8988T (cell line): ENCODE measurements around the gene SCEL.
"Not testable (repeated sequence)": the region's sequence is repeated elsewhere in the genome, so short reads cannot be mapped to it uniquely, and the experiment has no call there.

Experiments used
- DNase-seq: peaks from one replicate; pipeline ENCODE4 v3.0.0; 2011

SCEL gene

DNA sequence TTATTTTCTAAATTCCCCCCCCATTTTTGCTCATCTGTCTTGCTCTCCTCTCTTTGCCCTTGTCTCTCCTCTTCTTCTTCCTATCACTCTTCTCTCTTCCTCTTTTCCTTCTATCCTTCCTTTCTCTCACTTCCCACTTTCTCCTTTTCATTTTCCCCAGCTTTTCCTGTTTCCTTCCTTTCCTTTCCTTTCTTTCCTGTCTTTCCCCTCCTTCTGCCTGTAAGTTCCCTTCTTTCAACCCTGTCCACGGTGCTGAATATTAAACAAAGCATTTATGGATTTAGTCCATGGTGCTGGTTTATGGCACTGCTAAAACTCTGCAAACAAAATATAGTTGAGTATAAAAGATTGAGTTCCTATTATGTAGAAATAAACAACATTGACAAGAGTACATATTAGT is 27.6 kb downstream of the SCEL start:
- no peak for DNase-seq

DNA sequence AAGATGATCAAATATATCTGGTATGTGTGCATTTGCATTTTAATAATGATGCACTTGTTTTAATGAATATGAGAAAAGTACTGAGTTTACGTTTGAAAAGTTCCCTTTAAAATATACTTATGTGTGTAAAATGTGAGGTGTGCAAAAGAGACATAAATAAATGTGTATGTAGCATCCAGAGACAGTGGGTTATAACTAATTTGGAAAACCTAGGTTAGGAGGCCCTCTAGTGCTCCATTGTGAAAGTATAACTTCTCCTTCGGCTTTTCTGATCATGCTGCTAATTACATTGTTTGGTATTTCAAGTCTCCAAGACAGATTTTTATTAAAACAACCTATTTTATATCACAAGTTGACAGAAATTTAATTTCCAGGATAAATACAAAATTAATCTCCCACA is 30.1 kb downstream of the SCEL start:
- DNase-seq = no peak

DNA sequence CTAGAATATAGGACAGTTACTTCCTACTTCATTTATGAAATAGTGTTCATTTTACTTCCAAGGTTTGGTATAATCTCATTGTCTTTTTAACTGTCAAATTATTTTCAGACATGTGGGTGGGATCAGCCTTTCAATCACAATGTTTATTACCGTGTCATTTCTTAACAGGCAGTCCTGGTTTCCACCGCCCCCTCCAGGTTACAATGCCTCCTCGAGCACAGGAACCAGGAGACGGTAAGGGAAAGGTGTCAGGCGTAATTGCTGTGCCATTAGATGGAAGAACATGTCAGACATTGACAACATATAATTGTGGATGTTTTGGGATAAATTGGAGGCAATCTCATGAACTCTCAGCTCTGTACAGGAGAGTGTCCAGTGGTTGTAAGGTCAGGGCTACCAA is 36.5 kb downstream of the SCEL start:
- no peak for DNase-seq

DNA sequence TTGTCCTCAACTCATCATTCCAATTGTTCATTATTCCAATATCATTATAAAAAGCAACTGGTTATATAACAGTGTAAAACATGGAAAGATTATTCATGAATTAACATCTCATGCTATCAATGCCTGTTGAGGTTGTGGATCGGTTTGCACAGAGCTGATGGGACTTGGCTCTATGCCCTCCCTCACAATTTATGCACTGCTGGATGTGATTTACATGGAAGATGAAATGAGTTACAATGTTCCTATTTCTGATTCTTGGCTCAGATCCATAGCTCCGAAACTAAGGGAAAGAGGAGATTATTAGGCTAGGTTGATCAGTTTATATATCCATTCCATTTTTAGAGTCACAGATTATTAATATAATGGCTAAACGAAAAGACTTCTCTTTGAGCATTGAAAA is 38.6 kb downstream of the SCEL start:
- DNase-seq = no peak

DNA sequence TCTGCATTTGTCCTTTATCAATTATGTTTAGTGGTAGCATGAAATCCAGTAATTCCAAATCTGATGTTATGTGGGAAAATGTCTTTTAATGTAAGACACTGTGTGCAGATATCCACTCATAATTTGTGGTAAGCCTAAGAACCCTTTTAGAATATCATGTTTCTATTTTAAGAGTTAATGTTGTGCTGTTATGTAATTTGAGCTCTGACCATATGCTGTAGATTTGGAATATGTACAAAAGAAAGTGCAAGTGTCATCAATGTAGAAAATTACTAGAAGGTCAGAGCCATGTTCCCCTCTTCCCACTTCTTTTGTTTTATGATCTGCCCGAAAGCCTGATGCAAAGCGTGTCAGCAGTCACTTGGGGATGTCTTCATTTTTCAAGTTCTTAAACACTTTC is 44.5 kb downstream of the SCEL start:
- no peak for DNase-seq

DNA sequence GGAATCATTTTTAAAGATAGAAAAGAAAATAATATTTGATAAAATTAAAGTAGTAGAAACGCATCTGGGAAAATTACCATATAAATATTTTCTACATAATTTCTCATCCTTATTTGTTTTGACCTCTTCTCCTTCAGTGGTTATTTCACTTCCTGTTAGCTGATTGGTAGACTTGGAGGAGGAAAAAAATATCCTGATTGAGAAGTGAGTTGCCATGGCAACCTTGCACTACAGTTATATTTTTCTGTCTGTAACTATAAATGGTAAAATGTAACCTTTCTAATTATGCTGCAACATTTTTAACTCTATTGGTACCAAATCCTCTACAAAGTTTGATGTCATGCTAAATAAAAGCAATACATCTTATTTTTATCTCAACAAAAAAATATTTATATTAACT is 45.2 kb downstream of the SCEL start:
- DNase-seq = no peak

DNA sequence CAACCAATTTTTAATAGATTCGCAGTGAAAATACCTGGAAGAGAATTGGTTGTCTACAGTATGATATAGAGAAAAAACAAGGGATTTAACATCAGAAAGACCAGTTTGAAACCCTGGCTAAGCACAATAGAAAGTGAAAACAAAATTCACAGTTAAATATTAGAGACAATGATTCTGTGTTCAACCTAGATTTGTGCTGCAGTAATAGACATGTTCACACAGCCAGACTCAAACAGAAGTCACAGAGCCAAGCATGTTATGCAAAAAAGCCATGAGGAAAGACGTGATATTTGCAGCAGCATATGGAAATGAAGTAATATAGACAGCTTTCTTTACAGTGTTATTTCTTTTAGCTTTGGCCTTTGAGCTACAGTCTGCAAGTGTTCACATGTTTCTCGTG is 48.1 kb downstream of the SCEL start:
- no peak for DNase-seq

DNA sequence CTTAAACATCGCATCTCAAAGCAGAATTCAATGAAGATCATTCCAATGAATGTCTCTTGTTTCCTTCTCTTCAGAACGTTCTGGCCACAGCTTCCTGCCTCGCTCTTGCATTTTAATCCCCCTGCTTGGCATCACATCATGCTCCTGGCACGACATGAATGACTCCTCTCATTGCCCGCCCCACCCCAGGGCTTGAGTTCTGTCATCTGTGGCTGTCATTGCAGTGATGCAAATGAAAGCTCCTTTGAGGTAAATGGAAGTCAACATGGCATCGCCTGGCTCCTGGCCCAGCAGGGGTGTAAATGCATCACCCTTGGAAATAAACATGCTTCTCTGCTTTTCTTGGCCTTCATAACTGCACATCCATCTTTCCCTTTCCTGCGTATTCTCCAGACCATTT is 48.6 kb downstream of the SCEL start:
- no peak for DNase-seq

DNA sequence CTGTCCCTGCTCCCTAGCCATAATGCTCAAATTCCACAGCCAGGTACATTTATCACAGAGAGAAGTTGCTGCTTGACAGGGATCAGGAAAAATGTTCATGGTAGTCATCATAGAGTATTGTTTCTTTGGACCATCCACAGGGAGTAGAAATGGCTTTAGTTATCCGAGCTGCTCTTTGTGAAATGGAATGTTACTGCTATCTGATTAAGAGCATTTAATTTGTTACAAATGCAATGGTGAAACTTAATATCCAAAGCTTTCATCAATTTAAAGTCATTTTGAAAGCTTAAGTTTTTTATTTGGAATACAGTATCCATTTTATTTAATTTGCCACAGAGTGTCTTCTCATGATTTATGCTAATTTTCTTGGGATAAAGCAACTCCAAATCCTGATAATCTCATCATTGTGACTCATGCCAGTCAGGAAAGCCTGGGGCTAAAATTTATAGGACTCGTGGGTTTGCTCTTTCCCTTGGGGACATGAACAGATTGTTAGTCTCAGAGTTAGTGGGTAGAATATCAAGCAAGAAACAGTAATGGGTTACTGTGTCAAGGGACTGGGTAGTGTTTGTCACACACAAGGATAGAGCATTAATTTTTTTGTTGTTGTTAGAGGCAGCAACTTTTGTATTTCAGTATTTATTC is 59.8 kb downstream of the SCEL start:
- DNase-seq = no peak

DNA sequence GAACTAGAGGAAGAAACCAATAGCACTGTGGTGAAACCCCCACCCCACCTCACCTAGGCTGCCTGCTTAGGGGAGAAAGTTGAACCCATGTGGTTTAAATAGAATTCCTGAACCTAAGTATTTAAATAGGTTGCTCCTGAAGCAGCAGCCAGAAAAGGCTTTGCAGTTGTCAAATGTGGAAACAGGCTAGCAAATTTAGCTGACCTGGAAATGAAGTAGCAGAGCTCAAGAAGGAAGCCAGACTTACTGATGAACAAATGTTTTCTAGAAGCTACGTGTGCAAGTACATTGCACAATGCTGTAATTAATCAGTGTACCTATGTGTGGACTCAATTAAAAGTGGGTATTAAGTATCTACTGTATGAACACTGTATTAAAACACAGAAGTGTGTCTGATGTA is 61.3 kb downstream of the SCEL start:
- no peak for DNase-seq

DNA sequence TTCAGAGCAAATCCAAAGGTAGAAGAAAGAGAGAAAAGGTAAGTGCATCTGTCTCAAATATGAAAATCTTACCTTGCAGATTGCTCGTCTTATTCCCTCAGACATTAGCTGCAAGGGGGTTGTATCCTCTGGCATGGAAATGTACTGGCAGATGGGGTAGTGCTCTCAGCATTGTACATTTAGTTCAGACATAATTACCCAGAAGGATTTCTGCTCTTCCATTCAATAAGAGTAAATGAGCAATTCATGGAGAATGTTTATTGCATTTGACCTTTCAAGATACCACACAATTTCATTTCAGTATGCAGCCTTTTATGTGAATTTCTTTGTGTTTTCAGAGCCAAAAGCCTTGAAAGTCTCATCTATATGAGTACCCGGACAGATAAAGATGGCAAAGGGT is 63.8 kb downstream of the SCEL start:
- DNase-seq = no peak

DNA sequence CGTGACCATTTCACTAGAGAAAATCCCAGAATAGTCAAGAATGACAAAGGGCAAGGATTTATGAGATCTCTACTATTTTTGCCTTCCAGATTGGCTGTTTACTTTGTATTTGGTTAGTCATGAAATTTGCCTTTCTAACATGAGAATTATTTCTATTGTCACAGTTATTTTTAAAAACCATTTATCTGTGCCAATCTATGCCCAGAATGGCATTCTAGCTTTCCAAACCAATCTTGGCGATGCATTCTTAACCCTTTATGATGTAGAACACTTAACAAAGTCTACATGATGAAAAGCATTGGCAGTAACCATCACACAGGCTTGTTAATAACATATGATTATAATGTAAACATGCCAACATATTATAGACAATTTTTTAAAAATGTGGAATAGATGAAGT is 65.2 kb downstream of the SCEL start:
- DNase-seq = no peak

DNA sequence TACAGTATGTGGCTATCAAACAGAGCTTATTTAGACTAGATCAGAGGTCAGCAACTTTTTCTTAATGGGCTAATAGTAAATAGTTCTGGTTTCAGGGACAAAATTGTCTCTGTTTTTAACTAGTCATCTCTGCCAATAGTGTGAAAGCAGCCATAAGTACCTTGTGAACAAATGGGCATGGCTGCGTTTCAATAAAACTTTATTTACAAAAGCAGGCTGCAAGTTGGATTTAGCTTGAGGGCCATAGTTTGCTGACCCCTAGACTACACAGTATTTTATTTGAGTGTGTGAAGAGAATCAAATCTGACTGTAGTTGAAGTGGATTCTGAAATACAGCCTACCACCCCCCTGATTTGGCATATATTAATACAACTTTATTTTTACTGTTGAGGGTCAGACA is 75.6 kb downstream of the SCEL start:
- no peak for DNase-seq

DNA sequence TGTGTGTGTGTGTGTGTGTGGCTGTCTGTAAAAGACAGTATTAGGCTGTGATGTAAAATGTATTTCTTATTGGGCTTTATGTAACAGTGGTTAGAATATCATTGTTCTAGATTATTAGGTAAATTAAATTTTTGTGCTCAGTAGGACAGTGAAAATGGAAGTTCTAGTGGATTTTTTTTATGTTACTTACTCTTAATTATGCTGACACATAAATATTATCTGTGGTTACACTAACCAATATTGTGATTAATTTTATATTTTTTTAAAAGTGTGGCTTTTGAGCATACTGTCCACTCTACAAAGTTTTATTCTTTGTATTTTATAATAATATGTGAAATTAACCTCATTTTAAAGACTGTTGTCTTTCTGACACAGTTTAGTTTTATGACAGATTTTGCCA is 80.5 kb downstream of the SCEL start:
- DNase-seq = no peak

DNA sequence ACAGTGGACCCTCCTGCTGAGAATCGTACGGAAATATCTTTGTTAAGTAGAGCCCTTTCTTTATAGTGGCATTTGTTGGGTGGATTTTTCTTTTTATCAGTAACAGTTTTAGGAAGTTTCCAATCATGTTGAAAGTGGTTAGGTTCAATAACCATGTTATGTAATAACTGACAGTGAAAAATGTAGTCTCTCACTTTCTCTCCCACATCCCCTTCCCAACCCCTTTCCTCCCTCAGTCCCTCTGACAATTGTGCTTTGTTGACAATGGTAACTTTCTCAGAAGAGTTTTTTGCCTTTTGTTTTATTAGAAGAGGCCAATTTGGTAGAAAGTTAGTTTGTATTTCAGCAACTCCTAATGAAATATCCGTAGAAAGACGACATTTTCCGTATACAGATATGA is 84.1 kb downstream of the SCEL start:
- DNase-seq = no peak

DNA sequence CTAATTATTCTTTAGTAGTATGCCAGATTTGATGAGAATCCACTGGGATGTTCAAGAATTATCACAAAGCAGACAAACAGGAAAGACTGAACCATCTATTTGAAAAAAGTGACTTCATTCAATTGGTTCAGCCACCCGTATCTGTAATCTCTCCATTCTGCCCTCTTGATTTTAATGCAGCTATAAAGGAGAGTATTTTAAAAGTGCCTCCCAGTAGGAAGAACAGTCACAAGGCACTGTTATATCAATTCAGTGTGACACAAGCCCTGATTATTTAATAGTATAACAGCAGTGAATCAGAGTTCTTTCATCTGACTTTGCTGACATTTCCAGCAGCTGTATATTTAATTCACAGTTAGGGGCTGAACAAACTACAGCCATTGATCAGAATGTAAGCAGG is 84.6 kb downstream of the SCEL start:
- no peak for DNase-seq

DNA sequence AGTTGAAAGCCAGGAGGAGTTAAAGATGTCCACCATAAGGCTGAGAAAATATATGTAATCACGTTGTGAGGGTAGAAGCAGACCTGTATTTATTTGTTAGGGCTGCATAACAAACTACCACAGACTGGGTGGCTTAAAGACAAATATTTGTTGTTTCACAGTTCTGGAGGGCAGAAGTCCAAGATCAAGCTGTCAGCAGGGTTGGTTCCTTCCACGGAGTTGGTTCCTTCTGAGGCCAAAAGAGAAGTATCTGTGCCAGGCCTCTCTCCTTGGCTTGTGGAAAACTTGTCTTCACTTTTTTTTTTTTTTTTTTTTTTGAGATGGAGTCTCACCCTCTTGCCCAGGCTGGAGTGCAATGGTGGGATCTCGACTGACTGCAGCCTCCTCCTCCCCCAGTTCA is 88.3 kb downstream of the SCEL start:
- DNase-seq = no peak

DNA sequence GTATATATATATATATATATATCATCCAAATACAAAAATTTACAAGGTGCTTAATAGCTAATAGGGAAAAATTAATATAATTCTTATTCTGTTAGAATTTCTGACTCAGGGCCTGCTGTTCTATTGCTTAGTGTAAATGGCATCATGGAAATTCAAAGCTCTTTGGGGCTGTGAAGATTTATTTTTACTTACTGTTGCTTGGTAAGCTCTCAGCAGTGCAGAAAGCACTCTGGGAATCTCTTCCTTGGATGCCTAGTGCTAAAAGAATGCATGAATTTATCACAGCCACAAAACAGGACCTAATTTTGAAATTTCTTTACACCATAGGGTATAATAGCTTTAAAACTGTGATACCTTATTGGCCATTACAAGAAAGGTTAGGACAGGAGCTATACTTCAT is 92.7 kb downstream of the SCEL start:
- no peak for DNase-seq

DNA sequence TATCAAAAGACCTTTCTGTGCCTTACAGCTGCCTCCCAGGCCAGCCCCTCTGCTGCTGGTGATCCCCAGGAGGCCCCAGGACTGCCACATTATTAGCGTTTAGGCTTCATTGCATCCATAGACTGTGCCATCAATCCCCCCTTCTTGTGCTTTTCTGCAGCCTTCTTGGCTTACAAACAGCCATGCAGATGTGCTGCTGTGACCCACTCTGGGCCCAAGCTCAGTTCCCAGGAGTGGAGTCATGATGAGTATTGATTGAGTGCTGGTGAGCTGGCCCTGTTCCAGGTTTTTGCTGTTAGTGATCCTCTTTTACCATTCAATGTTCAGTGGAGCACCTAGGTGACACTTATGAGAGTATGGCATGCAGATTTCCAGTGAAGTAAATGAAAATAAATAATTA is 102.1 kb downstream of the SCEL start:
- DNase-seq = no peak

DNA sequence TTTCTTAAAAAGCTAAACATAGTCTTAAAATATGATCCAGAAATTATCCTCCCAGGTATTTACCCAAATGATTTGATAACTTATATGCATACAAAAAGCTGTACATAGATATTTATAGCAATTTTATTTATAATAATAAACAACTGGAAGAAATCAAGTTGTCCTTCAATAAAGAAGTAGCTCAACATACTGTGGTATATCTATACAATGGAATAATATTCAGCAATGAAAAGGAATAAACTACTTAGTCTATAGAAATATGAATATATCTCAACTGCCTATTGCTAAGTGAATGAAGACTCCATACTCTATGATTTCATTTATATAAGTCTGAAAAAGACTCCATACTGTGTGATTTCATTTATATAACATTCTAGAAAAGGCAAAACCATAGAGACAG is 114.9 kb downstream of the SCEL start:
- DNase-seq = no peak

DNA sequence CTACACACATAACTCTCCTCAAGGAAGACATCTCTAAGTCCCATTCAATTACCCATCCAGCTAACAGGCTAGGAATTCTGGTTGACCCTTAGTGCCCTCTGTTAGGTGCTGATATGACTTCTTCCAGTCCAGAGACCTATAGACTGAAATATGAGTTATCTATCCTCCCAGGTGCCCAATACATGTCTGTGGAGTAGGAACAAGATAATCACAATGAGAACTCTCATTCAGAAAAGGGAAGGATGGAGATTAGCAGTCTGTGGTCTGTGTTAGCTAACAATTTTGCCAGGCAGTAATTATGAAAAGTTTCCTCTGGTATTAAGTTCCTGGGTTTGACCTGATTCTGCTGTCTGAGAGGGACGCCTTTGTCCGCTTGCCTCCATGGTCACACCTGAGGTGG is 117.8 kb downstream of the SCEL start:
- no peak for DNase-seq

DNA sequence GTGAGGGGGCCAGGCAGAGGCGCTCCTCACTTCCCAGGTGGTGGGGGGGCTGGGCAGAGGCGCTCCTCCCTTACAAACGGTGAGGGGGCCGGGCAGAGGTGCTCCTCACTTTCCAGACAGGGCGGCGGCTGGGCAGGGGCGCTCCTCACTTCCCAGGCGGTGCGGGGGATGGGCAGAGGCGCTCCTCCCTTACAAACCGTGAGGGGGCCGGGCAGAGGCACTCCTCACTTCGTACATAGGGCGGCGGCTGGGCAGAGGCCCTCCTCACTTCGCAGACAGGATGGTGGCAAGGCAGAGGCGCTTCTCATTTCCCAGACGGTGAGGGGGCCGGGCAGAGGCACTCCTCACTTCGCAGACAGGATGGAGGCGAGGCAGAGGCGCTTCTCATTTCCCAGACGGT is 124.5 kb downstream of the SCEL start:
- not testable (repeated sequence) for DNase-seq

DNA sequence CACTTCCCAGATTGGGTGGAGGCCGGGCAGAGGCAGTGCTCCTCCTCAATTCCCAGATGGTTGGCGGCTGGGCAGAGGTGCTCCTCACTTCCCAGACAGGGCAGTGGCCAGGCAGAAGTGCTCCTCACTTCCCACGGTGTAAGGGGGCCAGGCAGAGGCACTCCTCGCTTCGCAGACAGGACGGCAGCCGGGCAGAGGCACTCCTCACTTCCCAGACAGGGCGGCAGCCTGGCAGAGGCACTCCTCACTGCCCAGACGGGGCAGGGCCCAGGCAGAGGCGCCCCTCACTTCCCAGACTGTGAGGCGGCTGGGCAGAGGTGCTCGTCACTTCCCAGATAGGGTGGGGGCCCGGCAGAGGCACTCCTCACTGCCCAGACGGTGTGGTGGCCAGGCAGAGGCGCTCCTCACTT is 125.3 kb downstream of the SCEL start:
- no peak for DNase-seq

DNA sequence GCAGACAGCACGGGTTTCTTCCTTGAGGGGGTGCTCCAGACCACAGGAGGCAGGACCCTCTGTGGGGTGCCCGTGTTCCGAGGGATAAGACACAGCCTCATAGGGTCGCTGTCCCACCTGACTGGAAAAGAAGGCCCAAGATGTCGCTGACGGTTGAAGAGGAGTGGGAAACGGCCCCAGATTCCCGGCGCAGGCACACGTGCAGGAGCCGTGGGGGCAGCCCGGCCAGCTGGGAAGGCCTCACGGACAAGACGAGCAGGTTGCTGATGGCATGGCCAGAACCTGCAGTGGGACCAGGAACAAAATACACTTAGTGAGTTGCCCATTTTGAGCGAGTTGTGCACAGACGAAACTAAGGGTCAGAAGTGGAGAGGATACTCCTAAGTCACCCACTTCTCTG is 126.8 kb downstream of the SCEL start:
- DNase-seq = not testable (repeated sequence)

DNA sequence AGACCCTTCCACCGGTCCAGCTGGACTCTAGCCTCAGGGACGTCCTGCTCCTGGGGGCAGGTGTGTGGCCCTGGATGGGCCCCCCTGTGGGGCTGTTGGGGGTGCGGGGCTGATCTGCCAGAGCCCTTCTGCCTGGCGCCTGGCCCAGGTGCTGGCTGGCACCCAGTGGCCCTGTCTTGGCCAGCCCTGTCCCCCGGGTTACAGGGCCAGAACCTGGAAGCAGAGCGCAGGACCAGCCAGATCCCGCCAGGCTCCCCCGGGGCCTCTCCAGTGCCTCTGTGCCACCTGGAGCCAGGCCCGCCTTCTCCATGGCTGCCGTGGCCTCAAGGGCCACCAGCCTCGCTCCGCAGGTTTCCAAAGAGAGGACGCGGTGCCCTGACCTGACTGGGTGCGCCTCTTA is 127.3 kb downstream of the SCEL start:
- not testable (repeated sequence) for DNase-seq

DNA sequence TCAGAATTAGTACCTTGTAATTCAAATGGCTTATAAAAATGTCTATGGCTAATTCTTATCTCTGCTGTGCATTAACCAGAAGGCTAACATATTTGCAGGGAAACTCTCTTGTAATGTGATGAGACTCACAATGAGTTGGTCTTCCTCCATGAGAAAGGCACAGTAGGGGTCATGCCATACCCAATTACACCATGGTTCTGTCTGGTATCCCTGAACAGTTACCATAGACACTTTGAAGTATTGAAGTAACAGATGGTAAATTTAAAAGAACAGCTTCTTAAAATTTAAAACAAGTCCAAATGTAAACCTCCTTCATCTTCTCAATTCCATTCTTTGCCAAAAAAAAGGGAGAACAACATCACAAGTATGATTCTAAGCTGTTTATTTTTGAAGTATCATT is 139.3 kb downstream of the SCEL start:
- DNase-seq = no peak
